ENCODE measurements around the gene SH3GL2.

SH3GL2 gene

DNA sequence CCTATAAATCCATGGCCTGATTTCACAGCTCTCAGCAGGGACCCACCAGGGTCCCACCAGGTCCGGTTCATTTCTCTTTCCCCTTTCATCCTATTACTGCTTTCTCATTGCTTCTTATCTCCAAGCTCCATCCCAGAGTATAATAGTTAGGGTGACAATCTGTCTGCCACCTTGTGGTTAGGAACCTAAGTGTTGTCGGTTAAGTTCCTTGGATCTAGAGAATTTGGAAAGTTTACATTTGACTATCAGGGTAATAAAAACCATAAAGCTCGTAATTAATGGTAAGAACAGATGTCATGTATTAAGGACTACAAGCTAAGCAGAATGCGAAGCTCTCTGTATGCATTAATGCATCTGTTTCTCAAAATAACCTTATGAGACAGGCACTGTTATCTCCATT, 259.1 kb downstream of the SH3GL2 start:
- H3K4me3 ChIP-seq (ENCODE audit: low read depth, low read length): no peak overlapping the region
- no peak for DNase-seq (ENCODE audit: low read depth)
- TF ChIP-seq, protein P1, sequence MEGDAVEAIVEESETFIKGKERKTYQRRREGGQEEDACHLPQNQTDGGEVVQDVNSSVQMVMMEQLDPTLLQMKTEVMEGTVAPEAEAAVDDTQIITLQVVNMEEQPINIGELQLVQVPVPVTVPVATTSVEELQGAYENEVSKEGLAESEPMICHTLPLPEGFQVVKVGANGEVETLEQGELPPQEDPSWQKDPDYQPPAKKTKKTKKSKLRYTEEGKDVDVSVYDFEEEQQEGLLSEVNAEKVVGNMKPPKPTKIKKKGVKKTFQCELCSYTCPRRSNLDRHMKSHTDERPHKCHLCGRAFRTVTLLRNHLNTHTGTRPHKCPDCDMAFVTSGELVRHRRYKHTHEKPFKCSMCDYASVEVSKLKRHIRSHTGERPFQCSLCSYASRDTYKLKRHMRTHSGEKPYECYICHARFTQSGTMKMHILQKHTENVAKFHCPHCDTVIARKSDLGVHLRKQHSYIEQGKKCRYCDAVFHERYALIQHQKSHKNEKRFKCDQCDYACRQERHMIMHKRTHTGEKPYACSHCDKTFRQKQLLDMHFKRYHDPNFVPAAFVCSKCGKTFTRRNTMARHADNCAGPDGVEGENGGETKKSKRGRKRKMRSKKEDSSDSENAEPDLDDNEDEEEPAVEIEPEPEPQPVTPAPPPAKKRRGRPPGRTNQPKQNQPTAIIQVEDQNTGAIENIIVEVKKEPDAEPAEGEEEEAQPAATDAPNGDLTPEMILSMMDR (IDR thresholded peaks at IDR 0.05; ENCODE audit: low read depth, low read length, missing control alignments): no peak
- in situ Hi-C loops (cut with HindIII; ENCODE audit: low sequenced_read_pairs): no loop called here

DNA sequence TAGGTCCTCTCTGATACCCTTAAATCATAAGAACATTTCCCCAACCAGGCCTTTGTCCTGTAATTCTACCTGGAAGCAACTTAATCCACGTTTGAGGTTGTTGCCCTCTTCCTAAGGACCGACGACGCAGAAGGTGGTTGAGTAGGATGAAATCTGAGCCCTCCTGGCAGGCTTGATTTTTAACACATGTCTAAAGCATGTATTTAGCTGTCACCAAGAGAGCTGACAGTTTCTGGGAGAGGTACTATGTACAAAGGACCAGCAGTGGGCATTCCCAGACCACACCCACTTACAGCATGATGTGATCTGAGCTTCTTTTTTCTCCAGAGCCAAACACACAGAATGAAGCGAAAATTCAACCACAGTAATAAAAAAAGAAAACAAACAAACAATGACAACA, 260.9 kb downstream of the SH3GL2 start:
- in situ Hi-C loops (cut with HindIII; ENCODE audit: low sequenced_read_pairs): no loop called here
- no peak for DNase-seq (ENCODE audit: low read depth)
- TF ChIP-seq, protein P1 (IDR thresholded peaks at IDR 0.05; ENCODE audit: low read depth, low read length, missing control alignments): no peak
- no peak overlapping the region for H3K4me3 ChIP-seq (ENCODE audit: low read depth, low read length)

DNA sequence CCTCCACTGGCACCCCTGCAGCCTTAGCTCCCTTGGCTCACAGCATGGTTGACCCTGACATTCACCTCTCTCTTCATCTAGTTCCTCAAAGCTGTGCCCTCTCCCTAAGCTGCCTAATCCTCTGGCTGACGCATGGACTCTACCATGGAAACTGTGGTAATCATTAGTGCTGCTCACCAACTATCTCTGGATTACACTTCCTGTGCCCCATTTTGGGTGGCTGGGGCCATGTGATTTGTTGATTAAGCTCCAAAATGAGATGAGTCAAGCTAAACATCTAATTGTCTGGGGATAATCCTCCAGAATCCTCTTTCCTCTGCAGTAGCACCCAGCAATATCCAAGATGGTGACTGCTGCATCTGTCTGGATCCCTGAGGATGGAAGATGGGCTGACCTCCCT, 264.4 kb downstream of the SH3GL2 start:
- DNase-seq (ENCODE audit: low read depth): no peak
- H3K4me3 ChIP-seq (ENCODE audit: low read depth, low read length): no peak overlapping the region
- in situ Hi-C loops (cut with HindIII; ENCODE audit: low sequenced_read_pairs): no loop called here
- TF ChIP-seq, protein P1 (IDR thresholded peaks at IDR 0.05; ENCODE audit: low read depth, low read length, missing control alignments): no peak
